Uterus (tissue), 2 donors: Measurements from ENCODE around the gene PAX4.

Experiments
- CTCF ChIP-seq, 4 experiments: fragments of 200-600 bp in 2 of 4; fragments of 450-650 bp in 2 of 4; sonication (generic) in 2 of 4; IDR thresholded peaks; one replicate each; pipeline ENCODE4 v1.5.1; 2016 to 2019; ENCODE audit warnings: antibody characterized with exemption in 4 of 4, mild to moderate bottlenecking in 2 of 4, moderate library complexity in 1 of 4
- POLR2A ChIP-seq, 2 donors: fragments of 450-650 bp; IDR thresholded peaks; one replicate each; pipeline ENCODE4 v1.6.1; 2016; ENCODE audit warnings: antibody characterized with exemption in 2 of 2, mild to moderate bottlenecking in 1 of 2, moderate library complexity in 1 of 2

GRCh38 chr7:127578711-127579275 is 39.1 kb downstream of the PAX4 start:
- no peak for TF ChIP-seq POLR2A (IDR thresholded peaks at IDR 0.05)
- no peak for TF ChIP-seq CTCF (IDR thresholded peaks at IDR 0.05)
